GM12892 (cell line): Measurements from ENCODE around the gene TTLL11.

Experiments
- DNase-seq: peaks from one replicate; pipeline ENCODE4 v3.0.0; 2011; ENCODE audit not compliant: insufficient read length
- FAIRE-seq: peaks from 2 replicates; lab custom pipeline; 2011; peaks lifted over from hg19 to GRCh38; lab: Jason Lieb, UNC
- POLR2A ChIP-seq: IDR thresholded peaks from 2 replicates; pipeline ENCODE4 v1.6.1; 2011; ENCODE audit warnings: low read depth, low read length, control low read depth
- POLR2AphosphoS5 ChIP-seq: IDR thresholded peaks from 2 replicates; pipeline ENCODE4 v1.6.1; 2011; ENCODE audit warnings: low read depth, low read length, control low read depth
- TAF1 ChIP-seq: IDR thresholded peaks from 2 replicates; pipeline ENCODE4 v1.6.1; 2011; ENCODE audit warnings: low read depth, mild to moderate bottlenecking, control low read depth, low read length, borderline replicate concordance

Gene TTLL11

GRCh38 chr9:122131401-122132001, 38.4 kb upstream of the TTLL11 start:
- no peak for TF ChIP-seq POLR2A
- no peak for TF ChIP-seq TAF1
- no peak for TF ChIP-seq POLR2AphosphoS5
- DNase-seq: no peak

GRCh38 chr9:122130837-122131236, 37.7 kb upstream of the TTLL11 start:
- FAIRE-seq (no peak), DNase-seq (no peak)
- no peak for TF ChIP-seq TAF1
- TF ChIP-seq POLR2A: no peak
- TF ChIP-seq POLR2AphosphoS5: no peak

More at GRCh38 chr9:122131401-122132001, 38.4 kb upstream of the TTLL11 start:
- FAIRE-seq: no peak

- TF ChIP-seq POLR2A (no peak), POLR2AphosphoS5 (no peak), TAF1 (no peak)
- DNase-seq: no peak
- FAIRE-seq: no peak
Measured at GRCh38 chr9:122129969-122130368, 36.9 kb upstream of the TTLL11 start.

GRCh38 chr9:122128969-122129343, 35.8 kb upstream of the TTLL11 start:
- DNase-seq (no peak), FAIRE-seq (no peak)
- TF ChIP-seq POLR2A: no peak
- no peak for TF ChIP-seq TAF1
- no peak for TF ChIP-seq POLR2AphosphoS5

- TF ChIP-seq POLR2A (no peak), TAF1 (no peak), POLR2AphosphoS5 (no peak)
- DNase-seq (no peak), FAIRE-seq (no peak)
Measured at GRCh38 chr9:122128007-122128968, 35.2 kb upstream of the TTLL11 start.

GRCh38 chr9:122127396-122127798, 34.3 kb upstream of the TTLL11 start:
- DNase-seq (no peak), FAIRE-seq (no peak)
- TF ChIP-seq POLR2AphosphoS5 (no peak), TAF1 (no peak), POLR2A (no peak)

GRCh38 chr9:122126331-122127261, 33.5 kb upstream of the TTLL11 start:
- DNase-seq (no peak), FAIRE-seq (no peak)
- no peak for TF ChIP-seq POLR2A
- TF ChIP-seq POLR2AphosphoS5: no peak
- TF ChIP-seq TAF1: no peak

GRCh38 chr9:122125509-122126330, 32.6 kb upstream of the TTLL11 start:
- TF ChIP-seq POLR2AphosphoS5 (no peak), POLR2A (no peak), TAF1 (no peak)
- FAIRE-seq: no peak
- no peak for DNase-seq

GRCh38 chr9:122125158-122125508, 32.0 kb upstream of the TTLL11 start:
- DNase-seq: peak; percentile 83
- TF ChIP-seq POLR2A: no peak
- TF ChIP-seq TAF1: no peak
- TF ChIP-seq POLR2AphosphoS5: no peak
- peak; percentile 96 for FAIRE-seq

- DNase-seq: no peak
- TF ChIP-seq POLR2A (no peak), TAF1 (no peak), POLR2AphosphoS5 (no peak)
- no peak for FAIRE-seq
Measured at GRCh38 chr9:122124528-122124927, 31.4 kb upstream of the TTLL11 start.

GRCh38 chr9:122124048-122124447, 30.9 kb upstream of the TTLL11 start:
- FAIRE-seq: no peak
- TF ChIP-seq POLR2A (no peak), TAF1 (no peak), POLR2AphosphoS5 (no peak)
- DNase-seq: no peak
